IMR-90 (cell line): ENCODE data around the gene TMEM163. TPM values are rescaled to one million over a fixed set of nuclear protein-coding genes. Genes with fewer than 3 reads are reported as not detected.

Experiments
- ATAC-seq: fragments of 200-7000 bp; cut with Tn5 transposase; 2 replicates; pipeline ENCODE4 v1.9.1; 2020; ENCODE audit warnings: low read depth, mild to moderate bottlenecking, moderate library complexity
- BruUV-seq: library from RNA; stranded (reverse); fragments of 400-500 nt; replicated peaks from 2 replicates; lab custom pipeline; 2021; lab: Mats Ljungman, UMichigan
- CTCF ChIA-PET: fragments of 300-600 bp; formaldehyde crosslinking; extraction: SDS; loops from one replicate; lab custom pipeline; 2021; ENCODE audit warnings: antibody characterized with exemption; lab: Yijun Ruan, JAX
- POLR2A ChIA-PET: fragments of 300-600 bp; sonication (Branson Sonifier 250); formaldehyde crosslinking; loops from one replicate; lab custom pipeline; 2022; ENCODE audit warnings: antibody characterized with exemption; ENCODE audit not compliant: unreplicated experiment; lab: Charles Lee
- DNase-seq: peaks from one replicate; pipeline ENCODE4 v3.0.0; 2013
- H2AFZ ChIP-seq: replicated peaks from 2 replicates; pipeline ENCODE3; 2013; ENCODE audit warnings: low read length, mild to moderate bottlenecking; ENCODE audit not compliant: poor library complexity
- H2AK5ac ChIP-seq: 2 replicates; pipeline ENCODE4 v1.6.1; 2013; ENCODE audit warnings: low read depth, low read length, inconsistent platforms
- H2AK9ac ChIP-seq: replicated peaks from 2 replicates; pipeline ENCODE3; 2013; ENCODE audit warnings: mild to moderate bottlenecking, low read depth, low read length, moderate library complexity; ENCODE audit not compliant: poor library complexity
- H2BK120ac ChIP-seq: 2 replicates; pipeline ENCODE4 v1.6.1; 2013; ENCODE audit warnings: low read depth, low read length, inconsistent platforms
- H2BK15ac ChIP-seq: 3 replicates; pipeline ENCODE4 v1.6.1; 2013; ENCODE audit warnings: low read depth, low read length, inconsistent platforms
- H2BK20ac ChIP-seq: 2 replicates; pipeline ENCODE4 v1.6.1; 2013; ENCODE audit warnings: low read depth, mild to moderate bottlenecking, inconsistent platforms, low read length, moderate library complexity
- H2BK5ac ChIP-seq: 2 replicates; pipeline ENCODE4 v1.6.1; 2013; ENCODE audit warnings: mild to moderate bottlenecking, low read depth, low read length, inconsistent platforms; ENCODE audit not compliant: poor library complexity, severe bottlenecking
- H3K14ac ChIP-seq: replicated peaks from 2 replicates; pipeline ENCODE4 v1.6.1; 2013; ENCODE audit warnings: low read depth, low read length, inconsistent platforms
- H3K18ac ChIP-seq: 2 replicates; pipeline ENCODE4 v1.6.1; 2013; ENCODE audit warnings: low read depth, low read length, control low read depth
- H3K23ac ChIP-seq: 2 replicates; pipeline ENCODE4 v1.6.1; 2013; ENCODE audit warnings: low read depth, low read length, inconsistent platforms
- H3K27ac ChIP-seq: 2 replicates; pipeline ENCODE4 v1.5.1; 2013; ENCODE audit warnings: mild to moderate bottlenecking, control low read depth, low read length; ENCODE audit not compliant: insufficient read depth
- H3K27me3 ChIP-seq: 2 replicates; pipeline ENCODE4 v1.6.1; 2013; ENCODE audit warnings: low read length; ENCODE audit not compliant: control insufficient read depth, insufficient read depth
- H3K36me3 ChIP-seq: 2 replicates; pipeline ENCODE4 v1.6.1; 2013; ENCODE audit warnings: low read length, mixed read lengths; ENCODE audit not compliant: control insufficient read depth, insufficient read depth
- H3K4ac ChIP-seq: 2 replicates; pipeline ENCODE4 v1.6.1; 2013; ENCODE audit warnings: low read depth, low read length, inconsistent platforms
- H3K4me1 ChIP-seq: 2 replicates; pipeline ENCODE4 v1.6.1; 2013; ENCODE audit warnings: low read length, mixed read lengths; ENCODE audit not compliant: control insufficient read depth, insufficient read depth
- H3K4me2 ChIP-seq: 2 replicates; pipeline ENCODE4 v1.6.1; 2013; ENCODE audit warnings: low read depth, mild to moderate bottlenecking, control low read depth, low read length, moderate library complexity
- H3K4me3 ChIP-seq: 2 replicates; pipeline ENCODE4 v1.5.1; 2013; ENCODE audit warnings: low read depth, mild to moderate bottlenecking, control low read depth, low read length, moderate library complexity; ENCODE audit not compliant: insufficient read depth
- H3K56ac ChIP-seq: 2 replicates; pipeline ENCODE4 v1.6.1; 2013; ENCODE audit warnings: low read length, inconsistent platforms; ENCODE audit not compliant: insufficient read depth; ENCODE audit errors: extremely low read depth
- H3K79me1 ChIP-seq, 2 experiments: 2 replicates each; pipeline ENCODE4 v1.6.1; 2013; ENCODE audit warnings: low read length in 2 of 2, inconsistent platforms in 1 of 2, low read depth in 1 of 2
- H3K9ac ChIP-seq: 2 replicates; pipeline ENCODE4 v1.6.1; 2013; ENCODE audit warnings: low read depth, low read length, control low read depth
- H3K9me1 ChIP-seq: 2 replicates; pipeline ENCODE4 v1.6.1; 2013; ENCODE audit warnings: low read length, inconsistent platforms; ENCODE audit not compliant: insufficient read depth
- H3K9me3 ChIP-seq: 2 replicates; pipeline ENCODE4 v1.6.1; 2013; ENCODE audit warnings: low read length; ENCODE audit not compliant: control insufficient read depth, insufficient read depth
- H4K20me1 ChIP-seq: 2 replicates; pipeline ENCODE4 v1.6.1; 2013; ENCODE audit warnings: low read length, inconsistent platforms; ENCODE audit not compliant: insufficient read depth
- H4K5ac ChIP-seq: 2 replicates; pipeline ENCODE4 v1.6.1; 2013; ENCODE audit warnings: mild to moderate bottlenecking, low read depth, low read length, control low read depth
- H4K8ac ChIP-seq, 2 experiments: 2 replicates each; pipeline ENCODE4 v1.6.1; 2013; ENCODE audit warnings: low read depth in 2 of 2, low read length in 2 of 2, control low read depth in 1 of 2, inconsistent platforms in 1 of 2
- H4K91ac ChIP-seq: 2 replicates; pipeline ENCODE4 v1.6.1; 2013; ENCODE audit warnings: low read depth, low read length, inconsistent platforms; ENCODE audit not compliant: insufficient read depth
- BHLHE40 ChIP-seq: fragments of 150-350 bp; IDR thresholded peaks from 2 replicates; pipeline ENCODE4 v1.6.1; 2016; ENCODE audit warnings: mild to moderate bottlenecking, low read depth, low read length
- CHD1 ChIP-seq: IDR thresholded peaks from 2 replicates; pipeline ENCODE4 v1.6.1; 2012; ENCODE audit warnings: low read depth, low read length, improper control_type of control experiment
- CTCF ChIP-seq: conservative IDR thresholded peaks from 2 replicates; pipeline ENCODE4 v1.5.1; 2012; ENCODE audit warnings: mild to moderate bottlenecking, low read depth, low read length, improper control_type of control experiment
- ELK1 ChIP-seq: fragments of 150-350 bp; IDR thresholded peaks from 2 replicates; pipeline ENCODE4 v1.6.1; 2016; ENCODE audit warnings: low read depth, mild to moderate bottlenecking, low read length, moderate library complexity, borderline replicate concordance
- MAFK ChIP-seq: IDR thresholded peaks from 2 replicates; pipeline ENCODE4 v1.6.1; 2012; ENCODE audit warnings: low read depth, low read length, improper control_type of control experiment
- MAZ ChIP-seq: IDR thresholded peaks from 2 replicates; pipeline ENCODE4 v1.6.1; 2012; ENCODE audit warnings: low read depth, mild to moderate bottlenecking, low read length, improper control_type of control experiment, moderate library complexity, borderline replicate concordance
- NFE2L2 ChIP-seq: fragments of 150-350 bp; IDR thresholded peaks from 2 replicates; pipeline ENCODE4 v1.6.1; 2016; ENCODE audit warnings: low read depth, mild to moderate bottlenecking, low read length
- POLR2A ChIP-seq: IDR thresholded peaks from 2 replicates; pipeline ENCODE4 v1.6.1; 2012; ENCODE audit warnings: mild to moderate bottlenecking, low read depth, low read length
- RAD21 ChIP-seq: IDR thresholded peaks from 2 replicates; pipeline ENCODE4 v1.6.1; 2012; ENCODE audit warnings: low read length, improper control_type of control experiment
- RCOR1 ChIP-seq: IDR thresholded peaks from 2 replicates; pipeline ENCODE4 v1.6.1; 2012; ENCODE audit warnings: mild to moderate bottlenecking, low read length, improper control_type of control experiment; ENCODE audit not compliant: insufficient replicate concordance
- WGBS, 2 experiments: methylation state at CpG; one replicate each; pipeline versions ENCODE4 v1.1.5 to v1.1.7; 2013; ENCODE audit warnings: missing lambda C conversion rate in 2 of 2; ENCODE audit not compliant: insufficient read length in 1 of 2; ENCODE audit errors: extremely low coverage in 2 of 2; 5-methylcytosine and 5-hydroxymethylcytosine counted together
- dilution Hi-C: fragments of 300-500 bp; cut with HindIII; formaldehyde crosslinking; loops from one replicate; pipeline ENCODE4 v1.14.3; 2018; ENCODE audit warnings: low sequenced_read_pairs; ENCODE audit not compliant: unreplicated experiment
- in situ Hi-C: fragments of 300-500 bp; cut with MboI; formaldehyde crosslinking; loops from 3 replicates; pipeline ENCODE4 v1.14.3; 2019; ENCODE audit warnings: low sequenced_read_pairs, inconsistent platforms, mixed read lengths
- intact Hi-C: fragments of 100-400 bp; cut with micrococcal nuclease; formaldehyde crosslinking; loops from 2 replicates; pipeline ENCODE4 v1.10.0; 2022
- polyA plus RNA-seq, 3 experiments: library from polyadenylated mRNA; depleted of rRNA; stranded (reverse); fragments of >200 nt; gene quantifications; 2 replicates each; pipeline ENCODE4 v1.2.3, GENCODE V29; 2012; ENCODE audit warnings: low replicate concordance in 1 of 3
- total RNA-seq: library from RNA; depleted of rRNA; stranded (reverse); fragments of >200 nt; gene quantifications from 2 replicates; pipeline ENCODE4 v1.2.3, GENCODE V29; 2012

The TMEM163 gene
- total and polyA plus RNA-seq, 2 of the 4 experiments (the other 2 are of a cell fraction), result not detected

DNA sequence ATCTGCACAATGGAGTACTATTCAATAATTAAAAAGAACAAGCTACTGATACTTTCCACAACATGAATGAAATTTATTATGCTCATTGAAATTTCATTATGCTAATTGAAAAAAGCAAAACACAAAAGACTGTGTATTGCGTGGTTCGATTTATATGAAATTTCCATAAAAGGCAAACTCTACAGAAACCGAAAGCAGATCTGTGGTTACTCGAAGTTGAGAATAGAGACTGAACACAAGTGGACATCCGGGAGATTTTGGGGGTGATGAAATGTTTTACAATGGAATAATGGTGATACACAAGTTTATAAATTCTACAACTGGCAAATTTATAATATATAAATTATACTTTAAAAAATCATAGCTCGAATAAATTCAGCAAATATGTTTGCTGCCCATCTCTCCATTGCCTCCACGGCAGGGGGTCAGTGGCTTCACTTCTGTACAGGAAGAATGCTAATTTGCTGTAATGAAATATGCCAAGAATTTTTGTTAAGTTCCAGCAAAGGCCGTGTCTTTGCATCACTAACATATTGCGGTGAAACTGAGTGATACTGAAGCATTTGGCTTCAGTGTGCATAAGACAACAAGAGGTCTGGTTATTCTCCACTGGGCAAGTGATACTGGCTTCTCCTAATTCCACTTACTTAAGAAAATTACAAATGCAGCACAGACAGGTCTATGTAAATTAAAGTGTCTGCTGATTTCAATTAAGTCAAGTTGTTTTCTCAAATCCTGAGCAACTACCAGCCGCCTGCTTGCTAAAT is 96.7 kb downstream of the TMEM163 start:
- POLR2A ChIA-PET, result no interaction called here
- Histone ChIP-seq H4K5ac (no peak overlapping the region), H3K27ac (no peak overlapping the region)

More for the DNA sequence above, 96.7 kb downstream of the TMEM163 start:
- Histone ChIP-seq H3K36me3 (no peaks in the 10 kb centered on the region), H4K20me1 (no peaks in the 10 kb centered on the region), H2AK5ac (no peak overlapping the region), H3K9me3 (no peaks in the 10 kb centered on the region), H3K4ac (no peak overlapping the region), H3K27me3 (no peaks in the 10 kb centered on the region), H2BK20ac (no peak overlapping the region), H3K4me1 (no peaks in the 10 kb centered on the region), H3K4me3 (no peak overlapping the region), H3K9ac (no peak overlapping the region), H2AFZ (no peak overlapping the region), H3K23ac (no peak overlapping the region), H2AK9ac (no peak overlapping the region), H2BK120ac (no peak overlapping the region), H4K8ac (no peak overlapping the region), H3K79me1 (no peaks in the 10 kb centered on the region), H3K56ac (no peak overlapping the region), H2BK5ac (no peak overlapping the region), H4K91ac (no peak overlapping the region), H3K9me1 (no peaks in the 10 kb centered on the region), H3K14ac (no peak overlapping the region), H3K4me2 (no peak overlapping the region), H3K18ac (no peak overlapping the region), H2BK15ac (no peak overlapping the region)
- intact Hi-C loops, result no loop called here
- no CpG with 5 or more reads among the region's 10 CpGs for WGBS, 2 experiments
- dilution Hi-C loops, result no loop called here
- in situ Hi-C loops, result no loop called here
- no peak for TF ChIP-seq MAZ
- TF ChIP-seq CTCF, result no peak
- TF ChIP-seq MAFK, result no peak
- no peak for TF ChIP-seq CHD1
- no peak for TF ChIP-seq BHLHE40
- TF ChIP-seq ELK1, result no peak
- no peak for TF ChIP-seq RAD21
- no peak for TF ChIP-seq RCOR1
- TF ChIP-seq NFE2L2, result no peak
- TF ChIP-seq POLR2A, result no peak
- CTCF ChIA-PET, result no interaction called here
- no peak for ATAC-seq
- BruUV-seq, result no TSS peak
- DNase-seq, result no peak
